Activated CD4-positive, alpha-beta T cell treated with anti-CD3 and anti-CD28 coated beads, Interleukin-2, amount 10 ng/mL, durations not matched to agents 7 days and 5 days (primary cell): ENCODE results near the gene TTC33. TPM values are rescaled to one million over a fixed set of nuclear protein-coding genes. Genes with fewer than 3 reads are reported as not detected.
"Not testable (repeated sequence)": the region's sequence is repeated elsewhere in the genome, so short reads cannot be mapped to it uniquely, and the experiment has no call there.

ENCODE experiments used
- CTCF ChIA-PET: fragments of 350-600 bp; sonication (Branson Sonifier 250); formaldehyde crosslinking; loops from one replicate; lab custom pipeline; 2021; ENCODE audit warnings: antibody characterized with exemption; lab: Charles Lee
- POLR2A ChIA-PET: fragments of 350-600 bp; sonication (Branson Sonifier 250); formaldehyde crosslinking; loops from one replicate; lab custom pipeline; 2021; ENCODE audit warnings: antibody characterized with exemption; lab: Charles Lee
- DNase-seq: peaks from one replicate; pipeline ENCODE4 v3.0.0-alpha.2; 2020
- H3K27ac Mint-ChIP-seq: one replicate; pipeline ENCODE4 v1.8.0; 2021; ENCODE audit warnings: mild to moderate bottlenecking, moderate library complexity, mixed read lengths
- H3K27me3 Mint-ChIP-seq: one replicate; pipeline ENCODE4 v1.8.0; 2021; ENCODE audit warnings: mixed read lengths
- H3K36me3 Mint-ChIP-seq: one replicate; pipeline ENCODE4 v1.8.0; 2021; ENCODE audit warnings: low read depth, mixed read lengths
- H3K4me1 Mint-ChIP-seq: one replicate; pipeline ENCODE4 v1.8.0; 2021; ENCODE audit warnings: mixed read lengths
- H3K4me3 Mint-ChIP-seq: one replicate; pipeline ENCODE4 v1.8.0; 2021; ENCODE audit warnings: mild to moderate bottlenecking, moderate library complexity, mixed read lengths
- H3K9me3 Mint-ChIP-seq: one replicate; pipeline ENCODE4 v1.8.0; 2021; ENCODE audit warnings: mixed read lengths
- total RNA-seq, 2 experiments: library from RNA; stranded (reverse); gene quantifications; one replicate each; pipeline ENCODE4 v1.2.3, GENCODE V29; 2021

TTC33 gene
- total RNA-seq, 2 experiments from 2014 or later = 16.2 to 16.8 TPM

DNA sequence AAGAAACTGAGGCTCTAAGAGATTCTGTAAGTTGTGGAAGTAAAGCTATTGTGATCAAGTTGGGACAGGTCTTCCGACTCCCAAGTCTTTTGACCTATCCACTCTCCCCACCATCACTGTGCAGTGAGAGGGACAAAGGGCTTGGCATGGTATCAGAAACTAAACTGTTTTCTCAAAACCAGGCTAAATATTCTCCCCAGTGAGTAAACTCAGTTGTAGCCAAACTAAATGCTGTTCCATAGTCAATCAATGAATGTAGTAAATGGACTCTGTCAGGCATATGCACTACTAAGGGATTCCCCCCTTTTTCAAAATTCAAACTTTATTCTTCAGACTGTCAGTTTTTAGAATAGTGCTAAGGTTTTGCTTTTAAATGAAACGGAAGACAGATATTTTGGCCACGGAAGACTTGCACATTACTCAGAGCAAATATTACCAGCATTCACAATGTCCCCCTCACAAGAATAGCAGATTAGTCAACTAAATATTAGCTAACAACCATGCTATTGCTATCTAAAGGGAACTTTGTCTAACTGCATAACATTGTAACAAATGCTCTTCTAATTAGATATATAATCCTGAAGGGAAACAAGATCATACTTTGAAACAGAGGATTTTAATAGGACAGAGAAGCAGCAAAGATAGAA lies 35.3 kb upstream of the TTC33 start:
- Mint-ChIP-seq H3K27ac (no peak overlapping the region), H3K4me3 (no peak overlapping the region), H3K27me3 (no peaks in the 10 kb centered on the region), H3K36me3 (peaks cover 54% of the 10 kb centered on the region), H3K9me3 (peaks cover 9% of the 10 kb centered on the region), H3K4me1 (peaks cover 27% of the 10 kb centered on the region)
- no peak for DNase-seq
- POLR2A ChIA-PET = no interaction called here
- CTCF ChIA-PET = interaction anchor here (0.6 to 1.2 kb wide), 3 partner anchors 14 to 58 kb away, joined by 3 read pairs; no protein-coding TSS in a partner anchor

DNA sequence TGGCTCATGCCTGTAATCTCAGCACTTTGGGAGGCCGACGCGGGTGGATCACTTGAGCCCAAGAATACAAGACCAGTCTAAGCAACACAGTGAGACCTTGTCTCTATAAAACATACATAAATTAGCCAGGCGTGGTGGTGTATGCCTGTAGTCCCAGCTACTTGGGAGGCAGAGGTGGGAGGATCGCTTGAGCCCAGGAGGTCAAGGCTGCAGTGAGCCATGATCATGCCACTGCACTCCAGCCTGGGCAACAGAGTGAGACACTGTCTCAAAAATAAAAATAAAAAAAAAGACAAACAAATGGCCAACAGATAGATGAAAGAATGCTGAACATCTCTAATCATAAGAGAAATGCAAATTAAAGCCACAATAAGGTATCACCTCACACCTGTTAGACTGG lies 33.2 kb upstream of the TTC33 start:
- H3K4me3 Mint-ChIP-seq, H3K27me3 Mint-ChIP-seq, POLR2A ChIA-PET, DNase-seq, H3K9me3 Mint-ChIP-seq, H3K27ac Mint-ChIP-seq: not testable (repeated sequence)
- CTCF ChIA-PET = interaction anchor here (0.5 to 1.2 kb wide), 2 partner anchors 15 to 1057 kb away, joined by 4 to 5 read pairs; no protein-coding TSS in a partner anchor
- Mint-ChIP-seq H3K36me3 (peaks cover 37% of the 10 kb centered on the region), H3K4me1 (peaks cover 20% of the 10 kb centered on the region)

DNA sequence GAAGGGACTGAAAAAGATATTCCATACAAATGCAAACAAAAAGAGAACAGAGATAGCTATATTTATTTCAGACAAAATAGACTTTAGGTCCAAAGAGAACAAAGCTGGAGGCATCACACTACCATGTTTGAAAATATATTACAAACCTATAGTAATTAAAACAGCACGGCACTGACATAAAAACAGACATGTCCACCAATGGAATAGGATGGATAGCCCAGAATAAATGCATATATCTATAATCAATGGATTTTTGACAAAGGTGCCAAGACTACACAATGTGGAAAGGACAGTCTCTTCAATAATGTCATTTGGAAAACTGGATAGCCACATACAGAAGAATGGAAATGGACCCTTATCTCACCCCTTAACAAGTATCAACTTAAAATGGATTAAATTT lies 32.2 kb upstream of the TTC33 start:
- POLR2A ChIA-PET = no interaction called here

DNA sequence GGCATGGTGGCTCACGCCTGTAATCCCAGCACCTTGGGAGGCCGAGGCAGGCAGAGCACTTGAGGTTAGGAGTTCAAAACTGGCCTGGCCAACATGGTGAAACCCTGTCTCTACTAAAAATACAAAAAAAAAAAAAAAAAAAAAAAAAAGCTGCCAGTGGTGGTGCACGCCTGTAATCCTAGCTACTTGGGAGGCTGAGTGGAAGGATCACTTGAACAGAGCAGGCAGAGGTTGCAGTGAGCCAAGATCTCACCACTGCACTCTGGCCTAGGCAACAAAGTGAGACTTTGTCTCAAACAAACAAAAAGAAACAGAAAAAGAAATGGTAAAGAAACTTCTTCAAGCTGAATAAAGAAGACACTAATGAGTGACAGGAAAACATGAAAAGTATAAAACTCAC lies 30.9 kb upstream of the TTC33 start:
- DNase-seq, H3K4me3 Mint-ChIP-seq, H3K27ac Mint-ChIP-seq, H3K27me3 Mint-ChIP-seq, H3K9me3 Mint-ChIP-seq, POLR2A ChIA-PET: not testable (repeated sequence)
- peaks cover 23% of the 10 kb centered on the region for H3K4me1 Mint-ChIP-seq
- CTCF ChIA-PET = interaction anchor here (1.3 kb wide), 1 partner anchor 18 kb away, joined by 3 read pairs; no protein-coding TSS in a partner anchor
- H3K36me3 Mint-ChIP-seq = peaks cover 38% of the 10 kb centered on the region

More for the DNA sequence above, 32.2 kb upstream of the TTC33 start:
- peaks cover 34% of the 10 kb centered on the region for H3K36me3 Mint-ChIP-seq
- no peaks in the 10 kb centered on the region for H3K27me3 Mint-ChIP-seq
- DNase-seq = no peak
- no peak overlapping the region for H3K27ac Mint-ChIP-seq
- peaks cover 15% of the 10 kb centered on the region for H3K4me1 Mint-ChIP-seq
- peaks cover 9% of the 10 kb centered on the region for H3K9me3 Mint-ChIP-seq
- H3K4me3 Mint-ChIP-seq = no peak overlapping the region
- CTCF ChIA-PET = interaction anchor here (1.2 to 1.5 kb wide), 2 partner anchors 10 to 14 kb away, joined by 4 to 5 read pairs; no protein-coding TSS in a partner anchor

DNA sequence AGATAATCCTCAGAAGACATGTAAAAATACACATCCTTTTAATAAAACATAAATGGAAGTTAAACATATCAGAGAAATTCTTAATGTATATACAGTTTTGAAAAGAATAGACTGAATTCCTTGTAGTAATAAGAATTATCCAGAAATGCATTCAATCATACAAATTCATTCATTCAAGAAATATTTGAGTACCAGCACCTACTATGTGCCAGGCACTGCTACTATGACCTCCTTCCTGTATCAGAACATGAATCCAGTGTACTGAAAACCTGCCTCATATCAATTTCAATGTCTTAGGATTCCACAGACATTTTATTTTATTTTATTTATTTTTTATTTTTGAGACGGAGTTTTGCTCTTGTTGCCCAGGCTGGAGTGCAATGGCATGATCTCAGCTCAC lies 29.2 kb upstream of the TTC33 start:
- POLR2A ChIA-PET = no interaction called here

DNA sequence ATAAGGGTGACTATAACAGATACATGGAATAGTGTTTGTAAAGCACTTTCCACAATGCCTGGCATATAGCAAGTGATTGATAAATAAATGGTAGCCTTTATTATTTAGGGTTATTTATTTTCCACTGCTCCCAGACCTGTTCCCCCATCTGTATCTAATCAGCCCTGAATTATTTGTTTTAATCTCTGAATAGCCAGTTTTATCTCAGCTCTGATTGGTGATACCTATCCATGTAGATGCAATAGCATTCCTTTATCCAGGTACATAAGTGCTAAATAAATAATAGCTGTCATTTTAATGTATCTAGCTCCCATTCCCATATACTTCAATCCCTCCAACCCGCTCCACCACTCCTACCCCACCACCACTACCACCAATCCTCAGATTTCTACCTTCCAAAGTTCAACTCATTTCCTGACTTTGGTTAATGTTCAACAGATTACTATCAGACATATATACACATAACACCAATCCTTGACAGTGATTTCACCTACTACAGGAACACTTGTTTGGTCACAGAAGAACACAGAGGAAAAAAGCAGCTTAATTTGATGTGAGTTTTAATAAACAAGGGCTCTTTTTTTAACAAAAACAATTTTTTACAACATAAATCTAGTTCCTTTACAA lies 28.4 kb upstream of the TTC33 start:
- Mint-ChIP-seq H3K9me3 (peaks cover 9% of the 10 kb centered on the region), H3K4me3 (no peak overlapping the region), H3K27ac (no peak overlapping the region), H3K27me3 (no peaks in the 10 kb centered on the region), H3K4me1 (peaks cover 26% of the 10 kb centered on the region), H3K36me3 (peaks cover 31% of the 10 kb centered on the region)
- POLR2A ChIA-PET = no interaction called here
- no peak for DNase-seq
- CTCF ChIA-PET = no interaction called here

More for the DNA sequence above, 29.2 kb upstream of the TTC33 start:
- Mint-ChIP-seq H3K27ac (no peak overlapping the region), H3K9me3 (peaks cover 9% of the 10 kb centered on the region), H3K4me1 (peaks cover 22% of the 10 kb centered on the region), H3K4me3 (no peak overlapping the region), H3K27me3 (no peaks in the 10 kb centered on the region), H3K36me3 (peaks cover 35% of the 10 kb centered on the region)
- CTCF ChIA-PET = no interaction called here
- no peak for DNase-seq

DNA sequence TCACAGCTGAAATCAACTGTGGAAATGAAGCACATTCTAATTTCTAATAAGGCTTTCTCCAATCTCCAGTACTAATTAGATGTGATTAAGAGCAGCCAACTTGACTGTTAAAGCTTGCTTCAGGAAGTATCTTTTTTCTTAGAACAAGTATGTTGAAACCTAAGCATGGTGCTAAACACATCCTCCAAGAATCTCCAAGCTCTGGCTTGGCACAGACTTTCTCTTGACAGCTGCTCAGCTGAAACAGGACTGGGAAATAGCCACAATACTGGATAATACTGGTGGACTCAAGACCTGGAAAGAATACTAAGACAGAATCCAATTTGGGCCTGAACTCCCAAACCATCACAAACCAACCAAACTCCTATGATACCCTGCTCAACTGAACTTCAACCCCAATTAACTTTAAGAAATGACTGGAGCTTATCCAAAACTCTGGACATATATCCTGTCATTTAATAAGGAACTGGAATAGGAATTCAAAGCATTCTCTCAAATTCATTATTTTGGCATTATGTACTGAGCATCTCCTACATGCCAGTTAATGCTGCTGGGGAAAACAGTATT lies 26.2 kb upstream of the TTC33 start:
- Mint-ChIP-seq H3K27ac (no peak overlapping the region), H3K4me3 (no peak overlapping the region), H3K9me3 (no peaks in the 10 kb centered on the region), H3K4me1 (peaks cover 29% of the 10 kb centered on the region), H3K36me3 (peaks cover 14% of the 10 kb centered on the region), H3K27me3 (no peaks in the 10 kb centered on the region)
- no peak for DNase-seq
- POLR2A ChIA-PET = no interaction called here
- CTCF ChIA-PET = interaction anchor here (0.6 kb wide), 1 partner anchor 58 kb away, joined by 3 read pairs; no protein-coding TSS in a partner anchor

DNA sequence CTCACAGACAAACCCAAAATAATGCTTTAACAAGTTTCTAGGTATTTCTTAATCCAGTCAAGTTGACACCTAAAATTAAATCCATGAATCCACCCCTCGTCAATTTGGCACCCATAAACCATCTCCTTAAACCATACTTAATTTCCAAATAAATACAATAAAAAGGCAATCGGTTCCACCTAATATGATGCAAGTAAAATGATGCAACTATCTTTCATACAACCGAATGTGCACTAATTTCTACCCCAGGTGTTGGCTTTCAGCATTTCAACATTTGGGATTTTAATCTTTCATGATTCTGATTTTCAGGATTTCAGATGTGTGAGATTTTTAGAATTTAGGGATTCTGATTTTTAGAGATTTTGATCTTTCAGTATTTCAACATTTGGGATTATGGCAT lies 25.1 kb upstream of the TTC33 start:
- H3K36me3 Mint-ChIP-seq = peaks cover 15% of the 10 kb centered on the region
- CTCF ChIA-PET = no interaction called here
- H3K27ac Mint-ChIP-seq = no peak overlapping the region
- no peaks in the 10 kb centered on the region for H3K27me3 Mint-ChIP-seq
- POLR2A ChIA-PET = interaction anchor here (0.8 kb wide), 1 partner anchor 11 kb away, joined by 3 read pairs; no protein-coding TSS in a partner anchor
- H3K4me1 Mint-ChIP-seq = peaks cover 35% of the 10 kb centered on the region
- no peak overlapping the region for H3K4me3 Mint-ChIP-seq
- no peak for DNase-seq
- H3K9me3 Mint-ChIP-seq = no peaks in the 10 kb centered on the region

DNA sequence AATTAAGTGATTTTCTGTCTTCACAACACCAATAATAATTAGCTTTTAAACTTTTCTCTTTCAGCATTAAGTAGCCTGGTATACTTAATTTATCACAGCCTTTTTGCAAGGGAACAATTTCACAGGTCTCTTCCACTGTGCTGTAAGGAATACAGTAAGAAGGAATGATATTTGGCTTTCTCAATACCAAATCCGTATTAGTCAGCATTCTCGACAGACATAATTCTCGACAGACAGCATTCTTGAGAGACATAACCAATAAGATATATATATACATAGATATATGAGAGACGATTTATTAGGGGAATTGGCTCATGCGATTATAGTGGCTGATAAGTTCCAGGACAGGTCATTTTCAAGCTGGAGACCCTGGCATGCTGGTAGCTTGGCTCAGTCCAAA lies 24.4 kb upstream of the TTC33 start:
- Mint-ChIP-seq H3K27ac (no peak overlapping the region), H3K27me3 (no peaks in the 10 kb centered on the region), H3K9me3 (no peaks in the 10 kb centered on the region), H3K4me3 (no peak overlapping the region), H3K36me3 (peaks cover 16% of the 10 kb centered on the region), H3K4me1 (peaks cover 34% of the 10 kb centered on the region)
- CTCF ChIA-PET = interaction anchor here (1.1 kb wide), 1 partner anchor 18 kb away, joined by 3 read pairs; the partner anchor contains the start of gene PRKAA1
- POLR2A ChIA-PET = interaction anchor here (0.8 kb wide), 1 partner anchor 11 kb away, joined by 3 read pairs; no protein-coding TSS in a partner anchor
- no peak for DNase-seq

DNA sequence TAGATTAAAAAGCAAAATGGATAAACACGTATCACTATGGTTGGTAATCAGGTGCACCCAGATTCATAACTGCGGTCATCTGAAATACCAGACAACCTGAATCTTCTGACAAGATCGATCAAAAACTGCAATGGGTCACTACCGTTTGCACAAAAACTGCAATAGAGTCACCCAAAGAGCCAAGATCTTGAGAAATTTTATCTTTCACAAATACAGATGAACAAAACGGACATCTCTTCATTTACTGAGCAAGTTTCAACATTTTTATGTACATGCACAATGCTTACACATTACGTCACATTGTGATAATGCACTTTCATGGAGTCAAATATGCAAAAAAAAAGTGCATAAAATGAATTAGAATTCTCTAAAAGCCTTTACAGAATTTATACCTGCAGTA lies 23.8 kb upstream of the TTC33 start:
- H3K4me3 Mint-ChIP-seq = no peak overlapping the region
- H3K27ac Mint-ChIP-seq = no peak overlapping the region
- DNase-seq = no peak
- peaks cover 33% of the 10 kb centered on the region for H3K4me1 Mint-ChIP-seq
- peaks cover 17% of the 10 kb centered on the region for H3K36me3 Mint-ChIP-seq
- CTCF ChIA-PET = interaction anchor here (1.1 kb wide), 1 partner anchor 19 kb away, joined by 3 read pairs; the partner anchor contains the start of gene PRKAA1
- POLR2A ChIA-PET = no interaction called here
- H3K9me3 Mint-ChIP-seq = no peaks in the 10 kb centered on the region
- no peaks in the 10 kb centered on the region for H3K27me3 Mint-ChIP-seq

DNA sequence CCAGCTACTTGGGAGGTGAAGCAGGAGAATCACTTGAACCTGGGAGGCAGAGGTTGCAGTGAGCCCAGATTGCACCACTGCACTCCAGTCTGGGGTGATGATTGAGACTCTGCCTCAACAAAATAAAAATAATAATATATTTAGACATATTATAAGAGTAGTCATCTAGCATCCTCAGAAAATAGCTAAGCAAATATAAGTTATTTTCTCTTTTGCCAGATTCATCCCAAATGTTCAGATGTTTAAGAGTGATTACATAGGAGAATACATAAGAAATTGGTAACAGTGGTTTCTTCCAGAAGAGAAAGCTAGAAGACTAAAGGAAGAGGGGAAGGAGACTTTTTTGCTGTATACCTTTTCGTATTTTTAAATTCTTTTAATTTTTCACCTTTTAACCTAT lies 22.4 kb upstream of the TTC33 start:
- ChIA-PET POLR2A (no interaction called here), CTCF (interaction anchor here (1.1 to 1.4 kb wide), 2 partner anchors 10 to 36 kb away, joined by 3 to 4 read pairs; no protein-coding TSS in a partner anchor)
- DNase-seq = no peak
- Mint-ChIP-seq H3K4me3 (no peak overlapping the region), H3K27ac (no peak overlapping the region), H3K4me1 (peaks cover 27% of the 10 kb centered on the region), H3K36me3 (peaks cover 23% of the 10 kb centered on the region), H3K9me3 (no peaks in the 10 kb centered on the region), H3K27me3 (no peaks in the 10 kb centered on the region)

DNA sequence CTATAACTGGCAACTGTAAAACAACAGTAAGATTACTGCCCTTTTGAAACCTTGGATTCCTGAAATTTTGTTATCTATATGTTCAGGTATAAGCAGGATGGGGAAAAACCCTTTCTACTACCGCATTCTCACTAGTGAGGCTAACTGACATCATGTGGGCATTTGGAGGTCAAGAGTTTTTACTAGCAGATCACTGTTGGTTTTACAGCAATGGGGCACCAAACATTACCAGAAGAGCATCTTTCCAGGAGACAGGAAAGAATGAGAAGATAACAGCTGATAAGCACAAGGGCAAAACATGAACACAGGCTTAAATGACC lies 20.9 kb upstream of the TTC33 start:
- H3K27me3 Mint-ChIP-seq = no peaks in the 10 kb centered on the region
- POLR2A ChIA-PET = no interaction called here
- CTCF ChIA-PET = interaction anchor here (0.7 kb wide), 2 partner anchors 14 to 121 kb away, joined by 3 read pairs; no protein-coding TSS in a partner anchor
- H3K4me3 Mint-ChIP-seq = no peak overlapping the region
- DNase-seq = no peak
- no peak overlapping the region for H3K27ac Mint-ChIP-seq
- peaks cover 24% of the 10 kb centered on the region for H3K36me3 Mint-ChIP-seq
- H3K4me1 Mint-ChIP-seq = peaks cover 19% of the 10 kb centered on the region
- H3K9me3 Mint-ChIP-seq = no peaks in the 10 kb centered on the region
